H9 (cell line): Measurements from ENCODE around the gene OTUD4. TPM values are rescaled to one million over a fixed set of nuclear protein-coding genes. Genes with fewer than 3 reads are reported as not detected.

ENCODE experiments used
- DNase-seq: peaks from one replicate; pipeline ENCODE4 v3.0.0-alpha.2; 2017
- H2AFZ ChIP-seq: one replicate; pipeline ENCODE4 v1.6.1; 2013; ENCODE audit warnings: mild to moderate bottlenecking, low read length, control low read depth, moderate library complexity
- H2AK5ac ChIP-seq: 2 replicates; pipeline ENCODE4 v1.6.1; 2013; ENCODE audit warnings: low read length, control low read depth, mixed read lengths; ENCODE audit not compliant: insufficient read length
- H2BK120ac ChIP-seq: one replicate; pipeline ENCODE4 v1.6.1; 2013; ENCODE audit warnings: low read depth, mild to moderate bottlenecking, low read length, control low read depth, inconsistent platforms; ENCODE audit not compliant: poor library complexity, severe bottlenecking
- H2BK12ac ChIP-seq: 2 replicates; pipeline ENCODE4 v1.6.1; 2013; ENCODE audit warnings: low read length, control low read depth, mixed read lengths, low read depth; ENCODE audit not compliant: insufficient read length
- H2BK15ac ChIP-seq: 2 replicates; pipeline ENCODE4 v1.6.1; 2013; ENCODE audit warnings: low read depth, low read length, control low read depth
- H2BK20ac ChIP-seq: one replicate; pipeline ENCODE4 v1.6.1; 2013; ENCODE audit warnings: low read depth, mild to moderate bottlenecking, low read length, control low read depth, inconsistent platforms; ENCODE audit not compliant: poor library complexity, severe bottlenecking
- H2BK5ac ChIP-seq: 2 replicates; pipeline ENCODE4 v1.6.1; 2013; ENCODE audit warnings: low read length, control low read depth, mixed read lengths; ENCODE audit not compliant: insufficient read length
- H3K14ac ChIP-seq: 2 replicates; pipeline ENCODE4 v1.6.1; 2013; ENCODE audit warnings: low read length, control low read depth; ENCODE audit not compliant: insufficient read depth
- H3K18ac ChIP-seq: 2 replicates; pipeline ENCODE4 v1.6.1; 2013; ENCODE audit warnings: low read depth, mild to moderate bottlenecking, mixed read lengths, low read length, control low read depth; ENCODE audit not compliant: insufficient read length
- H3K23ac ChIP-seq: 2 replicates; pipeline ENCODE4 v1.6.1; 2013; ENCODE audit warnings: low read length, control low read depth, mixed read lengths, low read depth; ENCODE audit not compliant: insufficient read length
- H3K23me2 ChIP-seq: 2 replicates; pipeline ENCODE4 v1.6.1; 2013; ENCODE audit warnings: low read depth, mild to moderate bottlenecking, mixed read lengths, low read length, control low read depth; ENCODE audit not compliant: insufficient read length, poor library complexity, severe bottlenecking
- H3K27ac ChIP-seq: 2 replicates; pipeline ENCODE4 v1.5.1; 2013; ENCODE audit warnings: low read length, control low read depth, mixed read lengths, low read depth; ENCODE audit not compliant: insufficient read length
- H3K27me3 ChIP-seq: 2 replicates; pipeline ENCODE4 v1.6.1; 2013; ENCODE audit warnings: low read length, control low read depth, inconsistent platforms; ENCODE audit not compliant: insufficient read depth
- H3K4ac ChIP-seq: 2 replicates; pipeline ENCODE4 v1.6.1; 2013; ENCODE audit warnings: low read depth, mild to moderate bottlenecking, control low read depth, inconsistent platforms, low read length, moderate library complexity
- H3K4me1 ChIP-seq: 2 replicates; pipeline ENCODE4 v1.6.1; 2013; ENCODE audit warnings: low read length, control low read depth, inconsistent platforms; ENCODE audit not compliant: insufficient read depth
- H3K4me2 ChIP-seq: 2 replicates; pipeline ENCODE4 v1.6.1; 2013; ENCODE audit warnings: low read length, control low read depth, mixed read lengths; ENCODE audit not compliant: insufficient read length, insufficient read depth
- H3K56ac ChIP-seq: 2 replicates; pipeline ENCODE4 v1.6.1; 2013; ENCODE audit warnings: low read depth, mild to moderate bottlenecking, mixed read lengths, low read length, control low read depth; ENCODE audit not compliant: insufficient read length
- H3K79me1 ChIP-seq: 2 replicates; pipeline ENCODE4 v1.6.1; 2013; ENCODE audit warnings: low read depth, mild to moderate bottlenecking, moderate library complexity, low read length, control low read depth, inconsistent platforms; ENCODE audit not compliant: insufficient read depth, poor library complexity, severe bottlenecking
- H3K79me2 ChIP-seq: 2 replicates; pipeline ENCODE4 v1.6.1; 2013; ENCODE audit warnings: low read length, control low read depth, inconsistent platforms; ENCODE audit not compliant: insufficient read depth
- H3K9ac ChIP-seq: 2 replicates; pipeline ENCODE4 v1.6.1; 2013; ENCODE audit warnings: low read length, control low read depth, mixed read lengths; ENCODE audit not compliant: insufficient read length; ENCODE audit errors: extremely low read depth
- H3K9me3 ChIP-seq: one replicate; pipeline ENCODE4 v1.6.1; 2013; ENCODE audit warnings: low read depth, low read length, inconsistent platforms; ENCODE audit not compliant: control insufficient read depth
- H3T11ph ChIP-seq: one replicate; pipeline ENCODE4 v1.6.1; 2013; ENCODE audit warnings: mild to moderate bottlenecking, low read length, control low read depth, inconsistent platforms
- H4K20me1 ChIP-seq: one replicate; pipeline ENCODE4 v1.6.1; 2013; ENCODE audit not compliant: control insufficient read depth, insufficient read length, insufficient read depth
- H4K5ac ChIP-seq: 2 replicates; pipeline ENCODE4 v1.6.1; 2013; ENCODE audit warnings: low read depth, mild to moderate bottlenecking, mixed read lengths, low read length, control low read depth; ENCODE audit not compliant: insufficient read length
- H4K8ac ChIP-seq: replicated peaks from 2 replicates; pipeline ENCODE4 v1.6.1; 2013; ENCODE audit warnings: low read length, control low read depth, mixed read lengths, low read depth; ENCODE audit not compliant: insufficient read length
- H4K91ac ChIP-seq: 2 replicates; pipeline ENCODE4 v1.6.1; 2013; ENCODE audit warnings: low read depth, mild to moderate bottlenecking, moderate library complexity, mixed read lengths, low read length, control low read depth; ENCODE audit not compliant: insufficient read length
- H3K27ac Mint-ChIP-seq, 3 experiments: 2 replicates in 2 of 3; 3 replicates in 1 of 3; pipeline ENCODE4 v1.8.0; 2020 to 2021; ENCODE audit warnings: mixed read lengths in 3 of 3, mild to moderate bottlenecking in 1 of 3, moderate library complexity in 1 of 3
- H3K27me3 Mint-ChIP-seq: 2 replicates; pipeline ENCODE4 v1.8.0; 2021; ENCODE audit warnings: low read depth, mild to moderate bottlenecking, moderate library complexity, mixed read lengths
- H3K36me3 Mint-ChIP-seq, 3 experiments: 2 replicates in 2 of 3; 3 replicates in 1 of 3; pipeline ENCODE4 v1.8.0; 2020 to 2021; ENCODE audit warnings: low read depth in 3 of 3, mixed read lengths in 3 of 3; ENCODE audit not compliant: insufficient read depth in 1 of 3
- H3K4me1 Mint-ChIP-seq, 2 experiments: 2 replicates each; pipeline ENCODE4 v1.8.0; 2020; ENCODE audit warnings: mixed read lengths in 2 of 2
- H3K4me3 Mint-ChIP-seq, 2 experiments: 2 replicates in 1 of 2; 3 replicates in 1 of 2; pipeline ENCODE4 v1.8.0; 2020 to 2021; ENCODE audit warnings: mild to moderate bottlenecking in 2 of 2, mixed read lengths in 2 of 2, moderate library complexity in 1 of 2
- H3K9me3 Mint-ChIP-seq, 2 experiments: 2 replicates in 1 of 2; 3 replicates in 1 of 2; pipeline ENCODE4 v1.8.0; 2020; ENCODE audit warnings: mild to moderate bottlenecking in 2 of 2, mixed read lengths in 2 of 2, moderate library complexity in 1 of 2
- CTCF ChIP-seq: fragments of 200-600 bp; sonication (generic); conservative IDR thresholded peaks from 3 replicates; pipeline ENCODE4 v1.8.0; 2021; ENCODE audit warnings: antibody characterized with exemption, mild to moderate bottlenecking
- WGBS: extraction: QIAGEN DNeasy Blood & Tissue Kit; methylation state at CpG from one replicate; pipeline ENCODE4 v1.1.7; 2013; ENCODE audit warnings: missing lambda C conversion rate, low lambda C conversion rate, mixed read lengths; ENCODE audit not compliant: insufficient read length; ENCODE audit errors: extremely low coverage; 5-methylcytosine and 5-hydroxymethylcytosine counted together
- total RNA-seq: library from RNA; stranded (reverse); gene quantifications from 2 replicates; pipeline ENCODE4 v1.2.1, GENCODE V29; 2021

OTUD4 gene
- total RNA-seq, 1 experiment from 2014 or later = 59.0 TPM

- Histone ChIP-seq H2BK120ac (no peak overlapping the region), H3K9ac (no peak overlapping the region), H3T11ph (no peak overlapping the region), H4K8ac (no peak overlapping the region), H3K4me2 (no peak overlapping the region), H2BK20ac (no peak overlapping the region), H2AFZ (no peak overlapping the region), H4K5ac (no peak overlapping the region), H3K4ac (no peak overlapping the region), H3K23me2 (no peaks in the 10 kb centered on the region), H2AK5ac (no peak overlapping the region), H2BK12ac (no peak overlapping the region), H3K4me1 (no peaks in the 10 kb centered on the region), H3K27me3 (no peaks in the 10 kb centered on the region), H3K14ac (no peak overlapping the region), H3K23ac (no peak overlapping the region), H2BK5ac (no peak overlapping the region), H3K18ac (no peak overlapping the region), H2BK15ac (no peak overlapping the region), H4K20me1 (no peaks in the 10 kb centered on the region), H3K9me3 (no peaks in the 10 kb centered on the region), H3K79me1 (no peaks in the 10 kb centered on the region), H4K91ac (no peak overlapping the region), H3K56ac (no peak overlapping the region), H3K27ac (no peak overlapping the region), H3K79me2 (no peaks in the 10 kb centered on the region)
- Mint-ChIP-seq H3K4me1 (no peaks in the 10 kb centered on the region), H3K4me3 (no peak overlapping the region), H3K36me3 (peaks cover 7 to 29% (median 18%) of the 10 kb centered on the region in 3 experiments; a peak in 6 of 7 replicates), H3K27ac (peak overlapping the region; percentile 6 to 65 (median 41); a peak in 4 of 7 replicates), H3K27me3 (no peaks in the 10 kb centered on the region), H3K9me3 (no peaks in the 10 kb centered on the region; a peak in 1 of 5 replicates)
- no peak for DNase-seq
- TF ChIP-seq CTCF = no peak
- no CpG with 5 or more reads among the region's 5 CpGs for WGBS
These were observed 47.8 kb downstream of the OTUD4 start for GRCh38 chr4:145132511-145133098.
